Mucosa of rectum (tissue), 2 donors: ENCODE results near the gene RNF126.
"Not testable (repeated sequence)": the region's sequence is repeated elsewhere in the genome, so short reads cannot be mapped to it uniquely, and the experiment has no call there.

Experiments used
- H3K27ac ChIP-seq, 2 donors: one replicate each; pipeline ENCODE4 v1.7.0; 2013; ENCODE audit warnings: inconsistent platforms in 2 of 2, low read depth in 2 of 2, low read length in 2 of 2
- H3K27me3 ChIP-seq, 2 donors: one replicate each; pipeline ENCODE4 v1.7.0; 2013; ENCODE audit warnings: low read length in 2 of 2; ENCODE audit not compliant: control insufficient read depth in 2 of 2, insufficient read depth in 2 of 2
- H3K36me3 ChIP-seq, 2 donors: one replicate each; pipeline ENCODE4 v1.7.0; 2013; ENCODE audit warnings: low read length in 2 of 2; ENCODE audit not compliant: control insufficient read depth in 2 of 2, insufficient read depth in 2 of 2
- H3K4me1 ChIP-seq, 2 donors: one replicate each; pipeline ENCODE4 v1.7.0; 2013; ENCODE audit warnings: low read length in 2 of 2, mild to moderate bottlenecking in 1 of 2; ENCODE audit not compliant: control insufficient read depth in 2 of 2, insufficient read depth in 2 of 2
- H3K4me3 ChIP-seq, 2 donors: one replicate each; pipeline ENCODE4 v1.7.0; 2013; ENCODE audit warnings: low read length in 2 of 2
- H3K9ac ChIP-seq, 2 donors: one replicate each; pipeline ENCODE4 v1.7.0; 2013; ENCODE audit warnings: low read length in 2 of 2, low read depth in 1 of 2, mild to moderate bottlenecking in 1 of 2
- H3K9me3 ChIP-seq, 2 donors: one replicate each; pipeline ENCODE4 v1.7.0; 2013; ENCODE audit warnings: low read length in 2 of 2; ENCODE audit not compliant: control insufficient read depth in 2 of 2
- donor health status: healthy.
- donor health status: Normal muscosa, but diverticular disease.

Gene RNF126

GRCh38 chr19:638906-639252, 24.1 kb downstream of the RNF126 start:
- H3K27me3 ChIP-seq, result no peaks in the 10 kb centered on the region
- H3K4me1 ChIP-seq, result peaks cover 11 to 12% of the 10 kb centered on the region in 2 donors
- no peak overlapping the region for H3K27ac ChIP-seq
- H3K9ac ChIP-seq, result no peak overlapping the region
- H3K4me3 ChIP-seq, result peak overlapping the region; percentile 60 to 75
- H3K36me3 ChIP-seq, result no peaks in the 10 kb centered on the region
- no peaks in the 10 kb centered on the region for H3K9me3 ChIP-seq

- Histone ChIP-seq H3K4me1 (peaks cover 21 to 24% of the 10 kb centered on the region in 2 donors), H3K9ac (no peak overlapping the region), H3K4me3 (no peak overlapping the region), H3K9me3 (no peaks in the 10 kb centered on the region), H3K27ac (no peak overlapping the region), H3K27me3 (no peaks in the 10 kb centered on the region), H3K36me3 (no peaks in the 10 kb centered on the region)
Measured at GRCh38 chr19:634975-635652, 27.9 kb downstream of the RNF126 start.

- Histone ChIP-seq H3K9ac (peak overlapping the region; percentile 60 to 76), H3K36me3 (peaks cover 0 to 2% of the 10 kb centered on the region in 2 donors), H3K27ac (no peak overlapping the region), H3K9me3 (no peaks in the 10 kb centered on the region), H3K4me1 (peaks cover 17 to 19% of the 10 kb centered on the region in 2 donors), H3K4me3 (peak overlapping the region; percentile 88 to 89), H3K27me3 (no peaks in the 10 kb centered on the region)
Measured at GRCh38 chr19:633786-634639, 29.0 kb downstream of the RNF126 start.

GRCh38 chr19:633068-633785, 29.8 kb downstream of the RNF126 start, which contains the start of gene POLRMT:
POLRMT (minus strand) TSS chr19:633537; CDS start chr19:633512, 25 bp downstream.
- Histone ChIP-seq H3K4me3 (peak within 1 kb of the TSS; percentile 88 to 89), H3K27me3 (no peaks in the 10 kb centered on the region), H3K9ac (peak within 1 kb of the TSS; percentile 60 to 78), H3K27ac (peak within 1 kb of the TSS; percentile 69 to 70), H3K4me1 (peaks cover 16 to 17% of the 10 kb centered on the region in 2 donors), H3K36me3 (peaks cover 0 to 5% of the 10 kb centered on the region in 2 donors), H3K9me3 (no peaks in the 10 kb centered on the region)

- H3K27me3 ChIP-seq, result no peaks in the 10 kb centered on the region
- H3K36me3 ChIP-seq, result peaks cover 0 to 5% of the 10 kb centered on the region in 2 donors
- H3K27ac ChIP-seq, result peak overlapping the region; percentile 69 to 70
- peaks cover 16 to 17% of the 10 kb centered on the region in 2 donors for H3K4me1 ChIP-seq
- H3K9me3 ChIP-seq, result no peaks in the 10 kb centered on the region
- peak overlapping the region; percentile 82 to 89 for H3K4me3 ChIP-seq
- peak overlapping the region; percentile 52 to 78 for H3K9ac ChIP-seq
Measured at GRCh38 chr19:632579-633067, 30.4 kb downstream of the RNF126 start.

GRCh38 chr19:629961-630714, 32.9 kb downstream of the RNF126 start:
- no peak overlapping the region for H3K27ac ChIP-seq
- H3K36me3 ChIP-seq, result peaks cover 4 to 9% of the 10 kb centered on the region in 2 donors

GRCh38 chr19:629515-629914, 33.5 kb downstream of the RNF126 start:
- Histone ChIP-seq H3K4me1 (peaks cover 16 to 17% of the 10 kb centered on the region in 2 donors), H3K36me3 (peaks cover 10% of the 10 kb centered on the region in 2 donors)
- not testable (repeated sequence) for H3K27ac ChIP-seq, H3K9me3 ChIP-seq, H3K27me3 ChIP-seq, H3K9ac ChIP-seq, H3K4me3 ChIP-seq

More at GRCh38 chr19:629961-630714, 32.9 kb downstream of the RNF126 start:
- Histone ChIP-seq H3K9me3 (no peaks in the 10 kb centered on the region), H3K4me3 (no peak overlapping the region), H3K4me1 (peaks cover 16 to 17% of the 10 kb centered on the region in 2 donors), H3K9ac (no peak overlapping the region), H3K27me3 (no peaks in the 10 kb centered on the region)

- H3K4me3 ChIP-seq, result no peak overlapping the region
- H3K27me3 ChIP-seq, result no peaks in the 10 kb centered on the region
- H3K9me3 ChIP-seq, result no peaks in the 10 kb centered on the region
- H3K9ac ChIP-seq, result no peak overlapping the region
- no peak overlapping the region for H3K27ac ChIP-seq
- peaks cover 8% of the 10 kb centered on the region in 2 donors for H3K4me1 ChIP-seq
- H3K36me3 ChIP-seq, result peaks cover 10% of the 10 kb centered on the region in 2 donors
Measured at GRCh38 chr19:628168-628567, 34.8 kb downstream of the RNF126 start.

- not testable (repeated sequence) for H3K4me1 ChIP-seq, H3K4me3 ChIP-seq, H3K27ac ChIP-seq, H3K9me3 ChIP-seq, H3K27me3 ChIP-seq, H3K9ac ChIP-seq
- H3K36me3 ChIP-seq, result peaks cover 14% of the 10 kb centered on the region in 2 donors
Measured at GRCh38 chr19:626566-626965, 36.4 kb downstream of the RNF126 start.
